Fibroblast of skin of abdomen (primary cell): ENCODE results near the gene PLXNA1.

ENCODE experiments used
- DNase-seq: peaks from one replicate; pipeline ENCODE4 v3.0.0-alpha.2; 2013

Gene PLXNA1

GRCh38 chr3:126952983-126953660 lies 29.8 kb upstream of the PLXNA1 start:
- no peak for DNase-seq

- DNase-seq = no peak
Observed at GRCh38 chr3:126954141-126954842, 28.6 kb upstream of the PLXNA1 start.

GRCh38 chr3:126955004-126955790 lies 27.7 kb upstream of the PLXNA1 start:
- no peak for DNase-seq

- DNase-seq = no peak
Observed at GRCh38 chr3:126956361-126956760, 26.6 kb upstream of the PLXNA1 start.

- DNase-seq = no peak
Observed at GRCh38 chr3:126956866-126957650, 25.9 kb upstream of the PLXNA1 start.

GRCh38 chr3:126957776-126958637 lies 24.9 kb upstream of the PLXNA1 start:
- DNase-seq = no peak

GRCh38 chr3:126958638-126959085 lies 24.3 kb upstream of the PLXNA1 start:
- DNase-seq = no peak

- DNase-seq = no peak
Observed at GRCh38 chr3:126959136-126959920, 23.6 kb upstream of the PLXNA1 start.

GRCh38 chr3:126959921-126960603 lies 22.9 kb upstream of the PLXNA1 start:
- no peak for DNase-seq

- DNase-seq = no peak
Observed at GRCh38 chr3:126960604-126960995, 22.3 kb upstream of the PLXNA1 start.

- DNase-seq = no peak
Observed at GRCh38 chr3:126961191-126961790, 21.6 kb upstream of the PLXNA1 start.

GRCh38 chr3:126961791-126962461 lies 21.0 kb upstream of the PLXNA1 start:
- DNase-seq = no peak

- no peak for DNase-seq
Observed at GRCh38 chr3:126962756-126963155, 20.2 kb upstream of the PLXNA1 start.

GRCh38 chr3:126963261-126964190 lies 19.4 kb upstream of the PLXNA1 start:
- no peak for DNase-seq

GRCh38 chr3:126964261-126964660 lies 18.7 kb upstream of the PLXNA1 start:
- DNase-seq = no peak

GRCh38 chr3:126964950-126965349 lies 18.0 kb upstream of the PLXNA1 start:
- DNase-seq = no peak

- no peak for DNase-seq
Observed at GRCh38 chr3:126965526-126966080, 17.3 kb upstream of the PLXNA1 start.

- no peak for DNase-seq
Observed at GRCh38 chr3:126967386-126967785, 15.5 kb upstream of the PLXNA1 start.
